ENCODE data around the gene MAPK12.
A peak's percentile ranks its signal among the peaks of the same experiment; 100 is the strongest.

MAPK12 gene

DNA sequence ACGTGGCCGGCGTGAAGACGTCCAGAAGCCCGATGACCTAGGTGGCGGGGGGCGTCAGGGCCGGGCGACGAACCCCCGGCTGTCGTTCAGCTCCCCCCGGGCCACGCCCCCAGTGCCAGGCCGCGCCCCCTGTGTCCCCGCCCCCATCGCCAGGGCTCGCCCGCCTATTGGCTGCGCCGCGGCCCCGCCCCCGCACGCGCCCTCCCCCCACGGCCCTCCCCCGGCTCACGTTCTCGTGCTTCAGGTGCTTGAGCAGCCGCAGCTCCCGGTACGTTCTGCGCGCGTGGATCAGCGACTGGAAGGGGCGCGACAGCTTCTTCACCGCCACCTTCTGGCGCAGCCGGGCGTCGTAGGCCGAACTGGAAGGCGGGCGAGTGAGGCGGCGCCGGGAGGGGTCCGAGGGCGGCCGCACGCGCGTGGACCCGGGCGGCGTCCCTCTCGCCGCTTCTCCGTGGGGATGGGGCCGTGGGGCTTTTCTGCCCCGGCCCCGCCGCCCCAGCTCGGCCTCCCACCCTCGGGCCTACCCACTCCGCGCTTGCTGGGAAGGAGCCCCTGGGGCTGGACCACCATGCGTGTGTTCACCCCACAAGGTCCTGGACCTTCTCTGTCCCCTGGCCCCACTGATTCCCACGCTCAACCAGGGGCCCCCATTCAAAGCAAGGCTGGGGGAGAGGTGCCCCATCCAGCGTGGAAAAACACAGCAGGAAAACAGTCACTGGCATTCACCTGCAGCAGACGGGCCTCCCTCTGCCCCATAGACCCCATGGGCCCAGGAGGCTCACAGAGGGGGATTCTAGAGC, 6.3 kb upstream of the MAPK12 start:
- no peak for DNase-seq (ENCODE audit: low read depth)
- TF ChIP-seq, protein P1, sequence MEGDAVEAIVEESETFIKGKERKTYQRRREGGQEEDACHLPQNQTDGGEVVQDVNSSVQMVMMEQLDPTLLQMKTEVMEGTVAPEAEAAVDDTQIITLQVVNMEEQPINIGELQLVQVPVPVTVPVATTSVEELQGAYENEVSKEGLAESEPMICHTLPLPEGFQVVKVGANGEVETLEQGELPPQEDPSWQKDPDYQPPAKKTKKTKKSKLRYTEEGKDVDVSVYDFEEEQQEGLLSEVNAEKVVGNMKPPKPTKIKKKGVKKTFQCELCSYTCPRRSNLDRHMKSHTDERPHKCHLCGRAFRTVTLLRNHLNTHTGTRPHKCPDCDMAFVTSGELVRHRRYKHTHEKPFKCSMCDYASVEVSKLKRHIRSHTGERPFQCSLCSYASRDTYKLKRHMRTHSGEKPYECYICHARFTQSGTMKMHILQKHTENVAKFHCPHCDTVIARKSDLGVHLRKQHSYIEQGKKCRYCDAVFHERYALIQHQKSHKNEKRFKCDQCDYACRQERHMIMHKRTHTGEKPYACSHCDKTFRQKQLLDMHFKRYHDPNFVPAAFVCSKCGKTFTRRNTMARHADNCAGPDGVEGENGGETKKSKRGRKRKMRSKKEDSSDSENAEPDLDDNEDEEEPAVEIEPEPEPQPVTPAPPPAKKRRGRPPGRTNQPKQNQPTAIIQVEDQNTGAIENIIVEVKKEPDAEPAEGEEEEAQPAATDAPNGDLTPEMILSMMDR (IDR thresholded peaks at IDR 0.05; ENCODE audit: control insufficient read depth, insufficient read depth, low read depth, low read length, missing control alignments), result peak; percentile 33
- H3K4me3 ChIP-seq (ENCODE audit: control insufficient read depth, low read depth, low read length), result peak overlapping the region; percentile 26

DNA sequence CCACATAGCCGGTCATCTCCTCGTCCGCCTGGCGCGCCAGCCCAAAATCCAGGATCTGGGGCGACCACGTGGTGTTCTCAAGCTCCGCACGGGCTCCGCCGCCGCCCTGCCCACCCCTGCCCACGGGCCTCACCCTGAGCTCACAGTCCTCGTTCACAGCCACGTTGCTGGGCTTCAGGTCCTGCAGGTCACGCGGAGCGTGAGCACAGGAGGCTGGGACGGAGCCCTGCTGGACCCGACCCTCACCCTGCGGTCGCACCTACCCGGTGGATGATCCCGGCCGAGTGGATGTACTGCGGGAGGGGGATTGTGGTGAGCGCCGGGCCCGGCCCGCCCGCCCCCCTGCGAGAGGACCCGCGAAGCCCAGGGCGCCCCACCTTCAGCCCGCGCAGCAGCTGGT, 5.5 kb upstream of the MAPK12 start:
- TF ChIP-seq, protein P1 (IDR thresholded peaks at IDR 0.05; ENCODE audit: control insufficient read depth, insufficient read depth, low read depth, low read length, missing control alignments), result no peak
- H3K4me3 ChIP-seq (ENCODE audit: control insufficient read depth, low read depth, low read length), result no peak overlapping the region
- DNase-seq (ENCODE audit: low read depth), result no peak

GRCh38 chr22:50264946-50265669, 3.6 kb upstream of the MAPK12 start:
- no peak overlapping the region for H3K4me3 ChIP-seq (ENCODE audit: control insufficient read depth, low read depth, low read length)
- DNase-seq (ENCODE audit: low read depth), result no peak
- TF ChIP-seq, protein P1 (IDR thresholded peaks at IDR 0.05; ENCODE audit: control insufficient read depth, insufficient read depth, low read depth, low read length, missing control alignments), result no peak

- DNase-seq (ENCODE audit: low read depth), result no peak
- TF ChIP-seq, protein P1 (IDR thresholded peaks at IDR 0.05; ENCODE audit: control insufficient read depth, insufficient read depth, low read depth, low read length, missing control alignments), result no peak
- H3K4me3 ChIP-seq (ENCODE audit: control insufficient read depth, low read depth, low read length), result no peak overlapping the region
Measured at GRCh38 chr22:50264104-50264745, 2.7 kb upstream of the MAPK12 start.

DNA sequence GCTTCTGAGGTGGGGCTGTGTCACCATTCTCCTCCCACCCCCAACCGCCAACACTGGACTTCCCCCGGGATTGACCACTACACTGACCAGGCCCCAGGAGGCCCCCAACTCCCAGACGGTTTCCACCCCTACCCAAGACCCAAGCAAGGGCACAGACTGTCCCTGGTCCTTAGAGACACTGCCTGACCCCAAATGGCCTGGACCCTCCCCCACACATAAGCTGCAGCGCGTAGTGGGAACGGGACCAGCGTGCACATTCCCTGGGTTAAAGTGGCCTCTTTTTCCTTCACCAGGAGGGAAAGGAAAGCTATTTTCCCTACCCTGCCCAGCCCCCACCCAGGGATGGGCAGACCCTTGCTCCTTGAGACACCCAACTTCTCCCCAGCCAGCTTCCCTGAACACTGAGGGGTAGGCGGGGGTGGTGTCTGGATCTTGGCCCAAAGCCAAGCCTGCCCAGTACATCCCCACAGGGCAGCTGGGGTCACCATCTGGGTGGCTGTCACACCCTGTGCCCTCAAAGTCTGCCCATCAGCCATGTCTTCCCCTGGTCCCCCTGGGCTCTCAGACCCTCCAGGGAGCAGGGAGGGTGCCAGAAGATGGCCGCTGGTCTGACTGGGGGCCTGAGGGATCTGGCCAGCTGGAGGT, 1.6 kb upstream of the MAPK12 start:
- DNase-seq (ENCODE audit: low read depth), result no peak
- TF ChIP-seq, protein P1 (IDR thresholded peaks at IDR 0.05; ENCODE audit: control insufficient read depth, insufficient read depth, low read depth, low read length, missing control alignments), result no peak
- no peak overlapping the region for H3K4me3 ChIP-seq (ENCODE audit: control insufficient read depth, low read depth, low read length)

DNA sequence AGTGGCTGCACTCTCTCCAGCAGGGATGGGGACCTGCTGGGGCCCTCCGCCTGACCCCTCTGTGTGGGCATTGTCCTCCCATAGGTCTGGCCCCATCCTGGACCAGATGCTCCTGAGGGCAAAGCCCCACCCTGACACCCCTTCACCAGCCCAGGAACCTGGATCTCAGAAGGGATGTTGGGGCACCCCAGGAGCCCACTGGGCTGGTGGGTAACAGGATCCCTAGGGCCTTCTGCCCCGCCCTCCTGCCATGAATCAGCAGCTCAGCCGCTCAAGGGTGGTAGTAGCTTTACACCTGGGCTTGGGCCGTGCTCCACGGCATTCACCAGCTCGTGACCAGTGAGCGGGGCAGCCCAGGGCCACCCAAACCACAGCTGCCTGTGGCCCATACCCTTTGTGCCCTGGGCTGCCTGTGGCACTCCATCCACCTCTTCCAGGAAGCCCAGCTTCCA, 1.0 kb upstream of the MAPK12 start:
- DNase-seq (ENCODE audit: low read depth), result no peak
- TF ChIP-seq, protein P1 (IDR thresholded peaks at IDR 0.05; ENCODE audit: control insufficient read depth, insufficient read depth, low read depth, low read length, missing control alignments), result no peak
- H3K4me3 ChIP-seq (ENCODE audit: control insufficient read depth, low read depth, low read length), result no peak overlapping the region
